ENCODE data around the gene HLA-DOA. TPM values are rescaled to one million over a fixed set of nuclear protein-coding genes. Genes with fewer than 3 reads are reported as not detected.

Gene HLA-DOA
- total and polyA plus RNA-seq, 2 donors (not counting 1 experiment from before 2014, with no cell fraction given), result 209 to 338 TPM

GRCh38 chr6:33017018-33017417 lies 7.6 kb upstream of the HLA-DOA start:
- Histone ChIP-seq H3K4me3 (ENCODE audit: control extremely low read depth in 1 of 5, extremely low read depth in 1 of 5, insufficient read depth in 1 of 5, low read depth in 2 of 5, low read length in 4 of 5) (peak overlapping the region in 1 of 5 experiments; percentile 16), H3K27ac (ENCODE audit: low read length in 2 of 2) (peak overlapping the region; percentile 98 to 100), H3K79me2 (ENCODE audit: control insufficient read depth, insufficient read depth, low read length) (peaks cover 57% of the 10 kb centered on the region), H3K27me3 (replicated peaks in 1 of 4; ENCODE audit: control extremely low read depth in 1 of 4, control insufficient read depth in 3 of 4, insufficient read depth in 4 of 4, low read length in 3 of 4) (no peaks in the 10 kb centered on the region), H3K4me1 (ENCODE audit: control insufficient read depth in 2 of 2, insufficient read depth in 2 of 2, low read length in 2 of 2) (peaks cover 69 to 70% of the 10 kb centered on the region in 2 donors), H4K20me1 (ENCODE audit: control insufficient read depth, insufficient read depth, low read length, poor library complexity, severe bottlenecking) (no peaks in the 10 kb centered on the region), H3K9me3 (ENCODE audit: control extremely low read depth in 1 of 3, control insufficient read depth in 2 of 3, insufficient read depth in 1 of 3, low read length in 2 of 3) (no peaks in the 10 kb centered on the region), H2AFZ (ENCODE audit: insufficient read depth, low read depth, low read length, poor library complexity, severe bottlenecking) (no peak overlapping the region), H3K36me3 (replicated peaks in 1 of 2; ENCODE audit: control extremely low read depth in 1 of 2, control insufficient read depth in 1 of 2, extremely low read depth in 1 of 2, insufficient read depth in 2 of 2, low read length in 1 of 2) (no peaks in the 10 kb centered on the region), H3K9ac (ENCODE audit: low read length) (peak overlapping the region; percentile 61), H3K4me2 (replicated peaks; ENCODE audit: low read depth, low read length, poor library complexity, severe bottlenecking) (peak overlapping the region; percentile 68)
- Mint-ChIP-seq H3K27ac (peak overlapping the region; percentile 96), H3K4me1 (peaks cover 71% of the 10 kb centered on the region), H3K27me3 (no peaks in the 10 kb centered on the region), H3K9me3 (ENCODE audit: insufficient read depth) (no peaks in the 10 kb centered on the region), H3K4me3 (peak overlapping the region; percentile 6)
- ChIA-PET POLR2A (interaction anchor here (0.5 to 9.6 kb wide), 6 partner anchors 12 to 254 kb away, joined by 3 to 166 read pairs (median 13); partner anchors contain the start of genes HLA-DPA1 and HLA-DPB1), CTCF (interaction anchor here (0.9 to 17.0 kb wide), 11 partner anchors 11 to 231 kb away, joined by 3 to 576 read pairs (median 7); partner anchors contain the start of genes HLA-DPA1, HLA-DPB1 and RING1)
- 64% methylated on average over 2 of the region's 4 CpGs for WGBS (ENCODE audit: insufficient coverage)
- DNase-seq, result no peak
- intact Hi-C loops (cut with micrococcal nuclease), result no loop called here
- no peak for ATAC-seq (ENCODE audit: low read depth)
- no peak for TF ChIP-seq CTCF (IDR thresholded peaks at IDR 0.05)
- TF ChIP-seq EZH2 (IDR thresholded peaks at IDR 0.05; ENCODE audit: borderline replicate concordance, insufficient read depth, low read depth, low read length, poor library complexity, severe bottlenecking), result no peak

- Histone ChIP-seq H3K4me2 (replicated peaks; ENCODE audit: low read depth, low read length, poor library complexity, severe bottlenecking) (peak overlapping the region; percentile 54), H3K27ac (ENCODE audit: low read length in 2 of 2) (peak overlapping the region; percentile 98 to 100), H2AFZ (ENCODE audit: insufficient read depth, low read depth, low read length, poor library complexity, severe bottlenecking) (no peak overlapping the region), H3K4me1 (ENCODE audit: control insufficient read depth in 2 of 2, insufficient read depth in 2 of 2, low read length in 2 of 2) (peaks cover 57 to 58% of the 10 kb centered on the region in 2 donors), H4K20me1 (ENCODE audit: control insufficient read depth, insufficient read depth, low read length, poor library complexity, severe bottlenecking) (no peaks in the 10 kb centered on the region), H3K9me3 (ENCODE audit: control extremely low read depth in 1 of 3, control insufficient read depth in 2 of 3, insufficient read depth in 1 of 3, low read length in 2 of 3) (no peaks in the 10 kb centered on the region), H3K4me3 (ENCODE audit: control extremely low read depth in 1 of 5, extremely low read depth in 1 of 5, insufficient read depth in 1 of 5, low read depth in 2 of 5, low read length in 4 of 5) (no peak overlapping the region), H3K36me3 (replicated peaks in 1 of 2; ENCODE audit: control extremely low read depth in 1 of 2, control insufficient read depth in 1 of 2, extremely low read depth in 1 of 2, insufficient read depth in 2 of 2, low read length in 1 of 2) (no peaks in the 10 kb centered on the region), H3K79me2 (ENCODE audit: control insufficient read depth, insufficient read depth, low read length) (peaks cover 46% of the 10 kb centered on the region), H3K27me3 (replicated peaks in 1 of 4; ENCODE audit: control extremely low read depth in 1 of 4, control insufficient read depth in 3 of 4, insufficient read depth in 4 of 4, low read length in 3 of 4) (no peaks in the 10 kb centered on the region), H3K9ac (ENCODE audit: low read length) (no peak overlapping the region)
- H3K4me3 Mint-ChIP-seq, result peak overlapping the region; percentile 17
- no peaks in the 10 kb centered on the region for H3K27me3 Mint-ChIP-seq
- no peak for TF ChIP-seq CTCF (IDR thresholded peaks at IDR 0.05)
- TF ChIP-seq EZH2 (IDR thresholded peaks at IDR 0.05; ENCODE audit: borderline replicate concordance, insufficient read depth, low read depth, low read length, poor library complexity, severe bottlenecking), result no peak
- ChIA-PET CTCF (interaction anchor here (0.9 to 17.0 kb wide), 17 partner anchors 13 to 232 kb away, joined by 3 to 576 read pairs (median 7); partner anchors contain the start of genes HLA-DPA1 and HLA-DPB1), POLR2A (interaction anchor here (1.3 to 9.6 kb wide), 7 partner anchors 13 to 74 kb away, joined by 3 to 166 read pairs (median 12); partner anchors contain the start of genes HLA-DPA1 and HLA-DPB1)
- ATAC-seq (ENCODE audit: low read depth), result no peak
- H3K9me3 Mint-ChIP-seq (ENCODE audit: insufficient read depth), result no peaks in the 10 kb centered on the region
- 84% methylated on average over 10 of the region's 11 CpGs for WGBS (ENCODE audit: insufficient coverage)
- H3K4me1 Mint-ChIP-seq, result peaks cover 70% of the 10 kb centered on the region
- intact Hi-C loops (cut with micrococcal nuclease), result loop anchor here (1.0 to 2.0 kb wide), 2 partner anchors 13 to 111 kb away; no protein-coding TSS in a partner anchor
- H3K27ac Mint-ChIP-seq, result peak overlapping the region; percentile 92
- DNase-seq, result no peak
Observed at GRCh38 chr6:33015798-33016197, 6.4 kb upstream of the HLA-DOA start.

Measured in B cell (primary cell).